Esophagus muscularis mucosa (tissue), 4 donors: Measurements from ENCODE around the gene TNIP3. TPM values are rescaled to one million over a fixed set of nuclear protein-coding genes. Genes with fewer than 3 reads are reported as not detected.

ENCODE experiments used
- DNase-seq: peaks from one replicate; pipeline ENCODE4 v3.0.0-alpha.2; 2017; ENCODE audit errors: extremely low spot score
- H3K27ac ChIP-seq, 4 donors: fragments of 200-600 bp; sonication (generic); replicated peaks in 1 of 4; 1 replicate in 3 of 4; 2 replicates in 1 of 4; pipeline ENCODE4 v1.5.1; 2016 to 2019; ENCODE audit warnings: mild to moderate bottlenecking in 1 of 4
- H3K27me3 ChIP-seq, 4 donors: fragments of 200-600 bp; sonication (generic); one replicate each; pipeline versions ENCODE4 v1.5.1 to v1.6.0; 2016 to 2019
- H3K36me3 ChIP-seq, 4 donors: fragments of 200-600 bp; sonication (generic); one replicate each; pipeline ENCODE4 v1.5.1; 2016 to 2019
- H3K4me1 ChIP-seq, 4 donors: fragments of 200-600 bp; sonication (generic); one replicate each; pipeline ENCODE4 v1.5.1; 2016 to 2019
- H3K4me3 ChIP-seq, 4 donors: fragments of 200-600 bp; sonication (generic); 1 replicate in 2 of 4; 2 replicates in 2 of 4; pipeline ENCODE4 v1.5.1; 2016 to 2019; ENCODE audit warnings: mild to moderate bottlenecking in 4 of 4, moderate library complexity in 1 of 4
- H3K9me3 ChIP-seq, 4 donors: fragments of 200-600 bp; sonication (generic); 1 replicate in 3 of 4; 2 replicates in 1 of 4; pipeline ENCODE4 v1.5.1; 2016 to 2019
- CTCF ChIP-seq, 3 experiments: fragments of 200-600 bp in 2 of 3; fragments of 450-650 bp in 1 of 3; sonication (generic) in 2 of 3; IDR thresholded peaks; one replicate each; pipeline ENCODE4 v1.5.1; 2017 to 2019; ENCODE audit warnings: antibody characterized with exemption in 3 of 3, mild to moderate bottlenecking in 2 of 3, moderate library complexity in 1 of 3
- EP300 ChIP-seq: sonication (generic); formaldehyde crosslinking; IDR thresholded peaks from one replicate; pipeline ENCODE4 v1.6.1; 2017; ENCODE audit warnings: antibody characterized with exemption
- POLR2A ChIP-seq: fragments of 450-650 bp; IDR thresholded peaks from one replicate; pipeline ENCODE4 v1.6.1; 2017; ENCODE audit warnings: antibody characterized with exemption, moderate library complexity, mild to moderate bottlenecking, low read depth
- POLR2AphosphoS5 ChIP-seq, 2 donors: sonication (generic); formaldehyde crosslinking; IDR thresholded peaks; one replicate each; pipeline ENCODE4 v1.6.1; 2017; ENCODE audit warnings: antibody characterized with exemption in 2 of 2
- WGBS: methylation state at CpG from one replicate; pipeline ENCODE4 v1.1.5; 2018; 5-methylcytosine and 5-hydroxymethylcytosine counted together
- intact Hi-C: fragments of 100-400 bp; cut with DNase I; formaldehyde crosslinking; loops from one replicate; pipeline ENCODE4 v1.15.1; 2023
- total RNA-seq, 4 donors: library from RNA; depleted of rRNA; stranded (reverse); fragments of >200 nt; gene quantifications; one replicate each; pipeline versions ENCODE4 v1.1.0 to v1.2.1, GENCODE V29; 2016

TNIP3 gene
- total RNA-seq, 4 donors from 2014 or later: 2.2 TPM; not detected in 3

- no peaks in the 10 kb centered on the region for H3K36me3 ChIP-seq
- DNase-seq: no peak
- H3K9me3 ChIP-seq: no peaks in the 10 kb centered on the region
- TF ChIP-seq POLR2A (no peak), EP300 (no peak), POLR2AphosphoS5 (IDR thresholded peaks at IDR 0.05) (no peak), CTCF (IDR thresholded peaks at IDR 0.05) (no peak)
- intact Hi-C loops: loop anchor here (5.0 to 10.0 kb wide), 2 partner anchors 376 to 1023 kb away; no protein-coding TSS in a partner anchor
- no peak overlapping the region for H3K27ac ChIP-seq
- no peak overlapping the region for H3K4me3 ChIP-seq
- WGBS: 70% methylated on average over 2 of the region's 2 CpGs
- no peaks in the 10 kb centered on the region for H3K27me3 ChIP-seq
- H3K4me1 ChIP-seq: no peaks in the 10 kb centered on the region
These were observed 65.9 kb downstream of the TNIP3 start for GRCh38 chr4:121098266-121098665.

- Histone ChIP-seq H3K9me3 (no peaks in the 10 kb centered on the region), H3K4me1 (no peaks in the 10 kb centered on the region), H3K36me3 (no peaks in the 10 kb centered on the region), H3K27me3 (no peaks in the 10 kb centered on the region), H3K4me3 (no peak overlapping the region), H3K27ac (no peak overlapping the region)
- intact Hi-C loops: loop anchor here (2.0 to 10.0 kb wide), 3 partner anchors 374 to 1022 kb away; no protein-coding TSS in a partner anchor
- 27% methylated on average over 2 of the region's 2 CpGs for WGBS
- no peak for DNase-seq
- TF ChIP-seq EP300 (no peak), CTCF (IDR thresholded peaks at IDR 0.05) (peak; percentile 40 to 61 (median 60))
These were observed 67.5 kb downstream of the TNIP3 start for GRCh38 chr4:121096629-121097028.

GRCh38 chr4:121096191-121096590, 67.9 kb downstream of the TNIP3 start:
- Histone ChIP-seq H3K27me3 (no peaks in the 10 kb centered on the region), H3K9me3 (no peaks in the 10 kb centered on the region), H3K4me3 (no peak overlapping the region), H3K27ac (no peak overlapping the region), H3K4me1 (no peaks in the 10 kb centered on the region), H3K36me3 (no peaks in the 10 kb centered on the region)
- intact Hi-C loops: loop anchor here (2.0 to 10.0 kb wide), 3 partner anchors 374 to 1021 kb away; no protein-coding TSS in a partner anchor
- no peak for TF ChIP-seq POLR2A
- no peak for TF ChIP-seq POLR2AphosphoS5 (IDR thresholded peaks at IDR 0.05)
- no peak for TF ChIP-seq EP300
- no peak for TF ChIP-seq CTCF (IDR thresholded peaks at IDR 0.05)
- no peak for DNase-seq

- DNase-seq: no peak
- intact Hi-C loops: loop anchor here (10.0 kb wide), 1 partner anchor 1020 kb away; no protein-coding TSS in a partner anchor
- Histone ChIP-seq H3K9me3 (no peaks in the 10 kb centered on the region), H3K4me3 (no peak overlapping the region), H3K4me1 (no peaks in the 10 kb centered on the region), H3K27ac (no peak overlapping the region), H3K27me3 (no peaks in the 10 kb centered on the region), H3K36me3 (no peaks in the 10 kb centered on the region)
- TF ChIP-seq EP300: no peak
- TF ChIP-seq CTCF (IDR thresholded peaks at IDR 0.05): no peak
- WGBS: 96% methylated on average over 3 of the region's 3 CpGs
These were observed 69.7 kb downstream of the TNIP3 start for GRCh38 chr4:121094297-121094966.

- Histone ChIP-seq H3K9me3 (no peaks in the 10 kb centered on the region), H3K27ac (no peak overlapping the region), H3K4me3 (no peak overlapping the region), H3K36me3 (no peaks in the 10 kb centered on the region), H3K4me1 (no peaks in the 10 kb centered on the region), H3K27me3 (no peaks in the 10 kb centered on the region)
- TF ChIP-seq POLR2A (no peak), POLR2AphosphoS5 (IDR thresholded peaks at IDR 0.05) (no peak), CTCF (IDR thresholded peaks at IDR 0.05) (no peak), EP300 (no peak)
- DNase-seq: no peak
- intact Hi-C loops: loop anchor here (10.0 kb wide), 1 partner anchor 1018 kb away; no protein-coding TSS in a partner anchor
These were observed 70.9 kb downstream of the TNIP3 start for GRCh38 chr4:121093261-121093660.
